Measurements from ENCODE around the gene MDP1.

GRCh38 chr14:24184104-24184970 is 31.5 kb downstream of the MDP1 start:
- TF ChIP-seq CTCF (IDR thresholded peaks at IDR 0.05) (no peak), POLR2AphosphoS5 (IDR thresholded peaks at IDR 0.05) (no peak)

Measured in prostate gland (tissue), 2 donors.